Germinal center (tissue), 1 donor: ENCODE results near the gene MTSS2.

Source experiments
- DNase-seq: peaks from one replicate; pipeline ENCODE4 v3.0.0; 2012; ENCODE audit warnings: mixed read lengths, low spot score

Gene MTSS2

GRCh38 chr16:70700101-70701020 is 14.5 kb upstream of the MTSS2 start:
- no peak for DNase-seq

- no peak for DNase-seq
Observed at GRCh38 chr16:70699696-70700095, 13.8 kb upstream of the MTSS2 start.

GRCh38 chr16:70698901-70699300 is 13.0 kb upstream of the MTSS2 start:
- no peak for DNase-seq

GRCh38 chr16:70697594-70698170 is 11.8 kb upstream of the MTSS2 start:
- no peak for DNase-seq

GRCh38 chr16:70696952-70697593 is 11.2 kb upstream of the MTSS2 start:
- no peak for DNase-seq

GRCh38 chr16:70696355-70696754 is 10.5 kb upstream of the MTSS2 start:
- no peak for DNase-seq

- no peak for DNase-seq
Observed at GRCh38 chr16:70695331-70696070, 9.6 kb upstream of the MTSS2 start.

- DNase-seq = no peak
Observed at GRCh38 chr16:70694868-70695218, 9.0 kb upstream of the MTSS2 start.

- no peak for DNase-seq
Observed at GRCh38 chr16:70694088-70694867, 8.4 kb upstream of the MTSS2 start.

- DNase-seq = no peak
Observed at GRCh38 chr16:70692873-70693671, 7.2 kb upstream of the MTSS2 start.

GRCh38 chr16:70692130-70692872 is 6.4 kb upstream of the MTSS2 start:
- no peak for DNase-seq

- no peak for DNase-seq
Observed at GRCh38 chr16:70691223-70692129, 5.6 kb upstream of the MTSS2 start.

- DNase-seq = no peak
Observed at GRCh38 chr16:70689970-70690891, 4.4 kb upstream of the MTSS2 start.

- no peak for DNase-seq
Observed at GRCh38 chr16:70689035-70689969, 3.4 kb upstream of the MTSS2 start.

- DNase-seq = no peak
Observed at GRCh38 chr16:70688246-70688742, 2.4 kb upstream of the MTSS2 start.

- no peak for DNase-seq
Observed at GRCh38 chr16:70687671-70688245, 1.9 kb upstream of the MTSS2 start.
